ENCODE results near the gene CD300LF. TPM values are rescaled to one million over a fixed set of nuclear protein-coding genes. Genes with fewer than 3 reads are reported as not detected.

CD300LF gene
- total RNA-seq, 2 experiments from 2014 or later: not detected

GRCh38 chr17:74728033-74728701 is 15.4 kb upstream of the CD300LF start:
- H3K36me3 Mint-ChIP-seq: no peaks in the 10 kb centered on the region
- no peaks in the 10 kb centered on the region for H3K9me3 Mint-ChIP-seq
- no peak overlapping the region for H3K27ac Mint-ChIP-seq
- DNase-seq: no peak
- H3K4me1 Mint-ChIP-seq: peaks cover 4% of the 10 kb centered on the region
- H3K27me3 Mint-ChIP-seq: no peaks in the 10 kb centered on the region
- no peak overlapping the region for H3K4me3 Mint-ChIP-seq

- no peaks in the 10 kb centered on the region for H3K4me1 Mint-ChIP-seq
- no peak overlapping the region for H3K4me3 Mint-ChIP-seq
- DNase-seq: no peak
- no peaks in the 10 kb centered on the region for H3K36me3 Mint-ChIP-seq
- no peak overlapping the region for H3K27ac Mint-ChIP-seq
- no peaks in the 10 kb centered on the region for H3K27me3 Mint-ChIP-seq
- no peaks in the 10 kb centered on the region for H3K9me3 Mint-ChIP-seq
These were observed 12.4 kb upstream of the CD300LF start for GRCh38 chr17:74725111-74725510.

GRCh38 chr17:74723891-74724290 is 11.2 kb upstream of the CD300LF start:
- no peaks in the 10 kb centered on the region for H3K4me1 Mint-ChIP-seq
- H3K27me3 Mint-ChIP-seq: no peaks in the 10 kb centered on the region
- H3K27ac Mint-ChIP-seq: no peak overlapping the region
- no peaks in the 10 kb centered on the region for H3K9me3 Mint-ChIP-seq
- no peaks in the 10 kb centered on the region for H3K36me3 Mint-ChIP-seq
- no peak overlapping the region for H3K4me3 Mint-ChIP-seq
- DNase-seq: no peak

DNA sequence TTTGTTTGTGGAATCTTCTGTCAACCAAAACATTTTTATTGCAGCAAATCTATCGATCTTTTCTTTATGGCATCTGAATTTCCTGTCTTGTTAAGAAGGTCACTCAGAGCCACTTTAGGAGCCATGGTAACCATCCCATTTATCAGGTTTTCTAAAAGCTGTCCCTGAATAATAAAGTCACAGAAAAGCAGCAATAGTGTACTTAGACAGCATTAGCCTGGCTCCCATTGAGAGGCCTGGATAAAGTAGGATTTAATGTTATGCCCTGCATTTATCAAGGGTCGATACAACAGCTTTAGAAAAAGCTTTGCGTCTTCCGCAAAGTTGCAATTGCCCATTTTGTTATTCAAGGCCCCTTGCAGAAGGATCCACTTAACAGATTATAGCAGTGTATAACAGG is 10.1 kb upstream of the CD300LF start:
- no peaks in the 10 kb centered on the region for H3K36me3 Mint-ChIP-seq
- no peaks in the 10 kb centered on the region for H3K27me3 Mint-ChIP-seq
- H3K9me3 Mint-ChIP-seq: no peaks in the 10 kb centered on the region
- H3K4me3 Mint-ChIP-seq: no peak overlapping the region
- no peak overlapping the region for H3K27ac Mint-ChIP-seq
- no peaks in the 10 kb centered on the region for H3K4me1 Mint-ChIP-seq
- no peak for DNase-seq

GRCh38 chr17:74720506-74720905 is 7.8 kb upstream of the CD300LF start:
- no peak overlapping the region for H3K27ac Mint-ChIP-seq
- no peak for DNase-seq
- H3K4me3 Mint-ChIP-seq: no peak overlapping the region
- H3K9me3 Mint-ChIP-seq: no peaks in the 10 kb centered on the region
- H3K36me3 Mint-ChIP-seq: no peaks in the 10 kb centered on the region
- H3K4me1 Mint-ChIP-seq: no peaks in the 10 kb centered on the region
- H3K27me3 Mint-ChIP-seq: no peaks in the 10 kb centered on the region

DNA sequence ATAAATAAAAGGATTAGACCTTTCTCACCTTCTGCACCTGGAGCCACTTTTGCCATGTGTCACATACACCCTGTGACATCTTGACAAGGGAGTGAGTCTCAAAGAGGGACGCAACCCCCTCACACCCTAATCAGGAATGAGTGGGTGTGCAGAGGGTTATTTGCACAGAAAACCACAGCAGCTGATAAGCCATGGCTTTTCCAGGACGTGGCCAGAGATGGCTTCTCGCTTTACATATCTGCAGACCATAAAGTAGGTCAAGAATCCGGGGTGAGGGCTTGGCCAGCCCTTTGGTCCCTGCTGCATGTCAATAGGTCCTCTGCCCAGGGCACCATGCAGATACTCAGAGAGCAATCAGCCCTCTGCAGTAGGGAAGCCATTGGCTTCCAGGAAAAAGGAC is 2.4 kb upstream of the CD300LF start:
- Mint-ChIP-seq H3K27ac (no peak overlapping the region), H3K36me3 (no peaks in the 10 kb centered on the region), H3K9me3 (no peaks in the 10 kb centered on the region), H3K27me3 (peaks cover 19% of the 10 kb centered on the region), H3K4me1 (peaks cover 2% of the 10 kb centered on the region), H3K4me3 (no peak overlapping the region)
- DNase-seq: no peak

DNA sequence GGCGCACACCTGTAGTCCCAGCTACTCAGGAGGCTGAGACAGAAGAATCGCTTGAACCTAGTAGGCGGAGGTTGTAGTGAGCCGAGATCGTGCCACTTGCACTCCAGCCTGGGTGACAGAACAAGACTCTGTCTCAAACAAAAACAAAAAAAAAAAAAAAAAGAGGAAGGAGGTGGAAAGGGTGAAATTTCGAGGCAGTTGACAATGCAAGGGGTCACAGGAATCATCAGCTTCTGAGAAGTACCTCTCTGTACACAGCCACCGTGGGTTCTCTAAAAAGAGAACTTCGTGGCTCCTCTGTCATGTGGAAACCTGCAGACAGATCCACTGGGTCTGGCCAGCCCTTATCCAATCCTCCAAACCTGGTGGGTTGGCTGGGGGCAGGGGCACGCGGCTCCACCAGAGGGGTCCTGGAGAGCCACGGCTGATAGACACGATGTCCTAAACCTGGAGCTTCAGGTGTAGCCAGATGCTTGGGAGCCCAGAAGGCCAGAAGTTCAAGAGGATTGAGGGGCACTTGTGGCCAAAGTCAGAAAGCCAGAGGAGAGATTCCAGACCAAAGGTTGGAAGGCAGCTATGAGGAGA is 540 bp upstream of the CD300LF start:
- no peak for DNase-seq
- Mint-ChIP-seq H3K36me3 (no peaks in the 10 kb centered on the region), H3K27me3 (peaks cover 19% of the 10 kb centered on the region), H3K27ac (no peak overlapping the region), H3K4me1 (peaks cover 2% of the 10 kb centered on the region), H3K9me3 (no peaks in the 10 kb centered on the region), H3K4me3 (no peak overlapping the region)

DNA sequence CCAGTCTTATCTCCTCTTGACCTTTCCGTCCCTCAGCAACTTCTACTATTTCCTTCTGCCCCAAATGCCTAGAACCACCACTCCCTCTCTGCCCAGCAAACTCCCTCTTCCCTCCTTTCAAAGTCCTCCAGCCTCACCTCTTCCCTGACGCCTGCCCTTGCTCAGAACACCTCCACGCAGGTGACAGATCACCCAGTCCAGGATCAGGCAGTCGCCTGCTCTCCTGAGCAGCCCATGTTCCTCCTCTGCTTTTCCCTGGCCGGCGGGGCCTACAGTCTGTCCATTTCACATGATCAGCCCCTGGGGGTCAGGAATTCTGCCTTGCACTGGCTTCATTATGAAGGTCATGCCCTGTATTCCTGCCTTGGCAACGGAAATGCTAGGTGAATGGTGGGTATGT is 422 bp downstream of the CD300LF start:
- Mint-ChIP-seq H3K27me3 (peaks cover 19% of the 10 kb centered on the region), H3K9me3 (no peaks in the 10 kb centered on the region), H3K27ac (no peak overlapping the region), H3K4me3 (no peak overlapping the region), H3K36me3 (no peaks in the 10 kb centered on the region), H3K4me1 (peaks cover 2% of the 10 kb centered on the region)
- DNase-seq: no peak

GRCh38 chr17:74711058-74711824 is 1.5 kb downstream of the CD300LF start:
- Mint-ChIP-seq H3K4me1 (peaks cover 2% of the 10 kb centered on the region), H3K27me3 (peaks cover 19% of the 10 kb centered on the region), H3K4me3 (no peak overlapping the region), H3K36me3 (no peaks in the 10 kb centered on the region), H3K27ac (no peak overlapping the region), H3K9me3 (no peaks in the 10 kb centered on the region)
- DNase-seq: no peak

GRCh38 chr17:74704544-74704943 is 8.2 kb downstream of the CD300LF start:
- no peak overlapping the region for H3K4me3 Mint-ChIP-seq
- no peak overlapping the region for H3K27ac Mint-ChIP-seq
- H3K4me1 Mint-ChIP-seq: no peaks in the 10 kb centered on the region
- H3K9me3 Mint-ChIP-seq: no peaks in the 10 kb centered on the region
- no peaks in the 10 kb centered on the region for H3K36me3 Mint-ChIP-seq
- H3K27me3 Mint-ChIP-seq: no peaks in the 10 kb centered on the region
- no peak for DNase-seq

GRCh38 chr17:74703311-74703710 is 9.4 kb downstream of the CD300LF start:
- DNase-seq: no peak
- Mint-ChIP-seq H3K27me3 (no peaks in the 10 kb centered on the region), H3K36me3 (no peaks in the 10 kb centered on the region), H3K27ac (no peak overlapping the region), H3K4me1 (no peaks in the 10 kb centered on the region), H3K4me3 (no peak overlapping the region), H3K9me3 (no peaks in the 10 kb centered on the region)

GRCh38 chr17:74702116-74702871 is 10.4 kb downstream of the CD300LF start:
- no peak overlapping the region for H3K27ac Mint-ChIP-seq
- no peak for DNase-seq
- no peaks in the 10 kb centered on the region for H3K4me1 Mint-ChIP-seq
- no peaks in the 10 kb centered on the region for H3K9me3 Mint-ChIP-seq
- H3K36me3 Mint-ChIP-seq: no peaks in the 10 kb centered on the region
- no peaks in the 10 kb centered on the region for H3K27me3 Mint-ChIP-seq
- no peak overlapping the region for H3K4me3 Mint-ChIP-seq

DNA sequence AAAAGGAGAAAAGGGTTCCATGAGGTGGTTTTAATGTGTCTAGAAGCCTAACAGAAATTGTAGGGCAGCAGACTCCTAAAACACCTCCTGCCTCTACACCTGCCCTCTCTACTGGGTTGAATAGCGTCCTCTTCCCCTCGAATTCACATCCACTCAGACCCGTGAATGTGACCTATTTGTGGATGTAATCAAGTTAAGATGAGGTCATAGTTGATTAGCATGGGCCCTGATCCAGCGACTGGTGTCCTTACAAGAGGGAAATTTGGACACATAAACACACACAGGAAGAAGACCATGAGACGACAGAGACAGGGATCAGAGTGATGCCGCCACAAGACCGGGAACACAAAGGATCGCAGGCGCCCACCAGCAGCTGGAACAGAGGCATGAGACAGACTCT is 13.5 kb downstream of the CD300LF start:
- Mint-ChIP-seq H3K27me3 (no peaks in the 10 kb centered on the region), H3K27ac (no peak overlapping the region), H3K4me1 (no peaks in the 10 kb centered on the region), H3K36me3 (no peaks in the 10 kb centered on the region), H3K9me3 (no peaks in the 10 kb centered on the region), H3K4me3 (no peak overlapping the region)
- no peak for DNase-seq

- Mint-ChIP-seq H3K4me3 (no peak overlapping the region), H3K9me3 (no peaks in the 10 kb centered on the region), H3K36me3 (no peaks in the 10 kb centered on the region), H3K4me1 (no peaks in the 10 kb centered on the region), H3K27ac (no peak overlapping the region), H3K27me3 (peaks cover 3% of the 10 kb centered on the region)
- DNase-seq: no peak
These were observed 14.7 kb downstream of the CD300LF start for GRCh38 chr17:74698069-74698468.

- H3K4me3 Mint-ChIP-seq: no peak overlapping the region
- no peak for DNase-seq
- no peaks in the 10 kb centered on the region for H3K9me3 Mint-ChIP-seq
- H3K36me3 Mint-ChIP-seq: no peaks in the 10 kb centered on the region
- no peaks in the 10 kb centered on the region for H3K4me1 Mint-ChIP-seq
- peaks cover 7% of the 10 kb centered on the region for H3K27me3 Mint-ChIP-seq
- H3K27ac Mint-ChIP-seq: no peak overlapping the region
These were observed 15.2 kb downstream of the CD300LF start for GRCh38 chr17:74697515-74697914.

Measured in activated naive CD8-positive, alpha-beta T cell treated with anti-CD3 and anti-CD28 coated beads for 36 hours (primary cell).